ENCODE measurements around the gene SORCS2. TPM values are rescaled to one million over a fixed set of nuclear protein-coding genes. Genes with fewer than 3 reads are reported as not detected.

The SORCS2 gene
- total and polyA plus RNA-seq, 8 donors = 4.6 to 9.7 (median 7.2) TPM

DNA sequence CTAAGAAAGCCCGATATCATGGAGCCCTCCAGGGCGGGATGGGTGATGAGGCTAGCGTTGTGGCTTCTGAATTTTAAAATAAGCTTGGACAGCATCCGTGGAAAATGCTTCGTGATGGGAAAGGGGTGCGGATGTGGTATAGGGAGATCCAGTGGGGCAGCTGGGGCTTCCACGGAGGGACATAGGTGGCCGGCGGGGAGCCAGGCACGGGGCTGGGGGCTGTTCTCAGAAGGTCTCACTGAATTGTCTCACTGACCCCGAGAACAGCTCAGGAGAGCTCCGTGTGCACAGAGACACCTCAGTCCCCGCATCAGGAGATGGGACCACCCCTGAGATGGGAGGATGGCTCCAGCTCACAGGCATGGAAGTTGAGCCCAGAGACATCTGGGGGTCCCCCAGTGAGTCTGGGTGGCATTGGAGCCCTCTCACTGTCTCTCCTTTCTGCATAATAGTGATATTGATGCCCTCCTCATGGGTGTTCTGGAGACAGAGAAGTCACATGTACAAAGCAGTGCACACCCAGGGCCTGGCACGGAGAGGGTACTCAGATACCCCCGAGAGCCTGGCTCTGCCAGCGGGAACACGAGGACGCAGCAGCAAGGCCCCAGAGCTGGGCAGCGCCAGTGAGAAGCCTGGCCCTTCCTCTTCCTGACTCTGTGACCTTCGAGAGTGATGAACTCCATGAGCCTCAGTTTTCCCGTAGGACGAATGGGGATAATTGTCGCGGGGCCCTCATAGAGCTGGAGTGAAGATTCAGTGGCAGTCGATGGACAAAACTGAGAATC is 313.0 kb downstream of the SORCS2 start:
- TF ChIP-seq, protein P1, sequence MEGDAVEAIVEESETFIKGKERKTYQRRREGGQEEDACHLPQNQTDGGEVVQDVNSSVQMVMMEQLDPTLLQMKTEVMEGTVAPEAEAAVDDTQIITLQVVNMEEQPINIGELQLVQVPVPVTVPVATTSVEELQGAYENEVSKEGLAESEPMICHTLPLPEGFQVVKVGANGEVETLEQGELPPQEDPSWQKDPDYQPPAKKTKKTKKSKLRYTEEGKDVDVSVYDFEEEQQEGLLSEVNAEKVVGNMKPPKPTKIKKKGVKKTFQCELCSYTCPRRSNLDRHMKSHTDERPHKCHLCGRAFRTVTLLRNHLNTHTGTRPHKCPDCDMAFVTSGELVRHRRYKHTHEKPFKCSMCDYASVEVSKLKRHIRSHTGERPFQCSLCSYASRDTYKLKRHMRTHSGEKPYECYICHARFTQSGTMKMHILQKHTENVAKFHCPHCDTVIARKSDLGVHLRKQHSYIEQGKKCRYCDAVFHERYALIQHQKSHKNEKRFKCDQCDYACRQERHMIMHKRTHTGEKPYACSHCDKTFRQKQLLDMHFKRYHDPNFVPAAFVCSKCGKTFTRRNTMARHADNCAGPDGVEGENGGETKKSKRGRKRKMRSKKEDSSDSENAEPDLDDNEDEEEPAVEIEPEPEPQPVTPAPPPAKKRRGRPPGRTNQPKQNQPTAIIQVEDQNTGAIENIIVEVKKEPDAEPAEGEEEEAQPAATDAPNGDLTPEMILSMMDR (IDR thresholded peaks at IDR 0.05) = no peak
- peak in 1 of 4 donors; percentile 67 for DNase-seq
- intact Hi-C loops (cut with DNase I) = no loop called here
- no peaks in the 10 kb centered on the region for H3K36me3 ChIP-seq
- no peak for ATAC-seq
- H3K4me1 ChIP-seq = no peaks in the 10 kb centered on the region
- peaks cover 0 to 31% of the 10 kb centered on the region in 2 donors for H3K27me3 ChIP-seq
- no peak overlapping the region for H3K27ac ChIP-seq
- no peak overlapping the region for H3K4me3 ChIP-seq
- H3K9me3 ChIP-seq = no peaks in the 10 kb centered on the region

DNA sequence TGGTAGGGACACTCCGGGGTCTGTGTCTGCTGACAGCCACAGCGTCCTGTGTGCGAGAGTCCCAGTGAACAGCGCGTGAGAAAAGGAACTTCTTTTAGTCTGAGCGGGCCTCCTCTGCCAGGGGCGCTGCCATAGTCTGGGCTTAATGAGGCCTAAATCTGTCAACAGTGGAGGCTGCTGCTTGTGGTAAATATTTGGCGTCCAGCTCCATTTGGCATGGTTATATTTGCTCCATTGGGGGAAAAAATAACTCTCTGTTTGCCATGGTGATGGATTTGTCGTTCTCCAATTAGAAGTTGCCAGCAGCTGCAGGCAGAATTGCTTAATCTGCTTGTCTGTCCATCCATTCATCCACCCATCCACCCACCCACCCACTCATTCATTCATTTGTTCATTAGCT is 313.8 kb downstream of the SORCS2 start:
- Histone ChIP-seq H3K27me3 (peaks cover 0 to 33% of the 10 kb centered on the region in 2 donors), H3K4me3 (no peak overlapping the region), H3K4me1 (no peaks in the 10 kb centered on the region), H3K9me3 (no peaks in the 10 kb centered on the region), H3K27ac (no peak overlapping the region), H3K36me3 (no peaks in the 10 kb centered on the region)
- DNase-seq = no peak
- TF ChIP-seq, protein P1 (IDR thresholded peaks at IDR 0.05) = no peak
- no peak for ATAC-seq
- intact Hi-C loops (cut with DNase I) = no loop called here

DNA sequence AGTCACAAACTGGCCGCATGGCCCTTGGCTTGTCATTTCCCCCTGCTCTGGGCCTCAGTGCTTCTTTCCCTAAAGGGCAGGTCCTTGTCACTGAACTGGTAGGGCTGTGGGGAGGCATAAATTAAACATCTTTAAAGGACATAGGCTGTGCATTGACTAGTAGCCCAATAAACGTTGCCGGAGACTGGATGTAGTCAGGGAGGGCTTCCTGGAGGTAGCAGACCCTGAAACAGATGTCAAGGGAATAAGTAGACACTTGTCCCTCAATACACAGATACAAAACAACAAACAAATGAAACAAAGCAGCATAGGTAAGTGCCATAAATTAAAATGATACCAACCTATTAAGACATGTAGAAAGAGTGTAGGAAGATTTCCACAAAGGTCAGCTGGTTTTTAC is 314.2 kb downstream of the SORCS2 start:
- no peak for DNase-seq
- Histone ChIP-seq H3K9me3 (no peaks in the 10 kb centered on the region), H3K4me3 (no peak overlapping the region), H3K27ac (no peak overlapping the region), H3K36me3 (no peaks in the 10 kb centered on the region), H3K27me3 (peaks cover 0 to 33% of the 10 kb centered on the region in 2 donors), H3K4me1 (no peaks in the 10 kb centered on the region)
- TF ChIP-seq, protein P1 (IDR thresholded peaks at IDR 0.05) = no peak
- intact Hi-C loops (cut with DNase I) = no loop called here
- no peak for ATAC-seq

DNA sequence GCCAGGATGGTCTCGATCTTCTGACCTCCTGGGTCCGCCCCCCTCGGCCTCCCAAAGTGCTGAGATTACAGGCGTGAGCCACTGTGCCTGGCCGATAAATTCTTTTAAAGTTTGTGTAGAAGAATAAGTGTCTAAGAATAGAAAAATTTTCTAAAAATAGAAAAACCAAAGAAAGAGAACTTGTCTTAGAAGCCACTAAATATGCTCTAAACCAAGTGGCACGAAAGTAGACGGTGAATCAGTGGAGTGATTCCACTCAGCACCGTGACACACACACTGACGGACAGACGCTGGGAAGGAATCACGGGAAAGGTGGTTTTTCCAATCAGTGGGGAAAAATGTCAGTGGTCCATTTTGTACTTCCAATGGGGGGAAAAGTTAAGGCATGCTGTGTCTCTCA is 315.0 kb downstream of the SORCS2 start:
- Histone ChIP-seq H3K4me3 (no peak overlapping the region), H3K4me1 (no peaks in the 10 kb centered on the region), H3K36me3 (no peaks in the 10 kb centered on the region), H3K27me3 (peaks cover 0 to 26% of the 10 kb centered on the region in 2 donors), H3K9me3 (no peaks in the 10 kb centered on the region), H3K27ac (no peak overlapping the region)
- ATAC-seq (no peak), DNase-seq (peak in 1 of 4 donors; percentile 19)
- intact Hi-C loops (cut with DNase I) = no loop called here
- TF ChIP-seq, protein P1 (IDR thresholded peaks at IDR 0.05) = no peak

DNA sequence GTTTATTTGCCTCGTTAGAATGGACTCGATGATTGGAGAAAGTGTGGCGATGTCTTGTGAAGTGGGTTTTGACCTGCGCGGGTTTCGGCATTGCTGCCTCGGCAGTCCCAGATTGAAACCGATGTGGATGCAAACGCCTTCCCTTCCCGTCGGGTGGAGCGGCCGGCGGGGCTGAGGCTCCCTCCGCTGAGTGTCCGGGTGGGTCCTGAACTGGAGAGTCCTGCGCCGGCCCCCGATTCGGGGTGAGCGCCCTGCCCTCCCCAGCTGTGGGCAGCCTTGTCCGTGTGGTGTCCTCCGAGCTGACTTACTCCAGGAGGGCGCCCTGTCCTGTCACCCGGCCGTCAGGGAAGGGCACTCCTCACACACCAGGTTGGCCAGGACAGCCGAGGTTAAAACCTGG is 317.7 kb downstream of the SORCS2 start:
- intact Hi-C loops (cut with DNase I) = no loop called here
- Histone ChIP-seq H3K27me3 (peaks cover 0 to 27% of the 10 kb centered on the region in 2 donors), H3K27ac (no peak overlapping the region), H3K4me3 (no peak overlapping the region), H3K36me3 (no peaks in the 10 kb centered on the region), H3K4me1 (no peaks in the 10 kb centered on the region), H3K9me3 (no peaks in the 10 kb centered on the region)
- ATAC-seq (no peak), DNase-seq (no peak)
- TF ChIP-seq, protein P1 (IDR thresholded peaks at IDR 0.05) = no peak

Data from left lung (tissue), 10 donors.